GM19023 (cell line): Measurements from ENCODE around the gene NRIP3.

Experiments
- ATAC-seq: cut with Tn5 transposase; IDR thresholded peaks from one replicate; pipeline ENCODE4 v1.9.1; 2021; ENCODE audit warnings: mild to moderate bottlenecking, moderate library complexity; ENCODE audit not compliant: unreplicated experiment

Gene NRIP3

GRCh38 chr11:8933931-8934330 lies 69.9 kb downstream of the NRIP3 start:
- ATAC-seq = no peak

GRCh38 chr11:8932564-8933180 lies 71.1 kb downstream of the NRIP3 start, which contains the start of gene C11orf16:
C11orf16 (minus strand) TSS chr11:8932947; CDS start chr11:8932308, 639 bp downstream.
- no peak for ATAC-seq
